Measurements from ENCODE around the gene PDLIM7. TPM values are rescaled to one million over a fixed set of nuclear protein-coding genes. Genes with fewer than 3 reads are reported as not detected.
"Not testable (repeated sequence)": the region's sequence is repeated elsewhere in the genome, so short reads cannot be mapped to it uniquely, and the experiment has no call there.

PDLIM7 gene
- polyA plus RNA-seq, 1 donor = 326 TPM

- no peak for DNase-seq
Observed at GRCh38 chr5:177491429-177491945, 5.9 kb downstream of the PDLIM7 start.

- no peak for DNase-seq
Observed at GRCh38 chr5:177490992-177491391, 6.4 kb downstream of the PDLIM7 start.

- no peak for DNase-seq
Observed at GRCh38 chr5:177490311-177490991, 7.0 kb downstream of the PDLIM7 start.

- no peak for DNase-seq
Observed at GRCh38 chr5:177489119-177489716, 8.2 kb downstream of the PDLIM7 start.

- no peak for DNase-seq
Observed at GRCh38 chr5:177487975-177488374, 9.4 kb downstream of the PDLIM7 start.

- DNase-seq = no peak
Observed at GRCh38 chr5:177487144-177487543, 10.3 kb downstream of the PDLIM7 start.

GRCh38 chr5:177486256-177486655 is 11.1 kb downstream of the PDLIM7 start:
- no peak for DNase-seq

- DNase-seq = not testable (repeated sequence)
Observed at GRCh38 chr5:177485753-177486152, 11.7 kb downstream of the PDLIM7 start.

GRCh38 chr5:177484902-177485549 is 12.4 kb downstream of the PDLIM7 start:
- DNase-seq = no peak

- DNase-seq = no peak
Observed at GRCh38 chr5:177483994-177484901, 13.2 kb downstream of the PDLIM7 start.

- no peak for DNase-seq
Observed at GRCh38 chr5:177483042-177483441, 14.4 kb downstream of the PDLIM7 start.

- no peak for DNase-seq
Observed at GRCh38 chr5:177482359-177482795, 15.0 kb downstream of the PDLIM7 start.

- DNase-seq = no peak
Observed at GRCh38 chr5:177479774-177480173, 17.6 kb downstream of the PDLIM7 start.

GRCh38 chr5:177478711-177479646 is 18.4 kb downstream of the PDLIM7 start:
- DNase-seq = no peak

GRCh38 chr5:177477701-177478477 is 19.5 kb downstream of the PDLIM7 start:
- no peak for DNase-seq

- DNase-seq = no peak
Observed at GRCh38 chr5:177476531-177477233, 20.7 kb downstream of the PDLIM7 start.

GRCh38 chr5:177475563-177476427 is 21.6 kb downstream of the PDLIM7 start:
- no peak for DNase-seq

- no peak for DNase-seq
Observed at GRCh38 chr5:177474846-177475562, 22.4 kb downstream of the PDLIM7 start.
